ENCODE measurements around the gene CENPB.

DNA sequence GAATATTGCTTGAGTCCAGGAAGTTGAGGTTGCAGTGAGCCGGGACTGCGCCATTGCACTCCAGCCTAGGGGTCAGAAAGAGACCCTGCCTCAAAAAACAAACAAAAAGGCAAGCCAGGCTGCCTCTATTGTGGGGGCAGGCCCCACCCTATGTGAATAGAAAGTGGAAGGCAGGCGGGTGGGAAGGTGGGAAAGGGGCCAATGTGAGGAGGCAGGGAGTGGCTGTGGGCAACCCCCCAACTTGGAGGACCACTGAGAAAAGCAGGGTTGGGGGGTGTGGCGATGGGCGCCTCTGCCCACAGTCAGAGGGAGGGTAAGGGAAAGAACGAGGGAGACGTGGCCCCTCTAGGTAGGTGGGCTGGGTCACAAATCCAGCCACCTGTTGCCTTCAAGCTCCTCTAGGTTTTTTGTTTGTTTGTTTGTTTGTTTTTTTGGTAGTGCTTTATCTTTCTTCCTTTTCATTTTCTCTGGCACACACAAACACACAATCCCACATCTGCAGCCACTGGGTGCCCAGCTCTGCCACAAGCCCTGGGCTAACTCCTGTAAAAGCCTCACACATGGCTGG is 28.5 kb upstream of the CENPB start:
- TF ChIP-seq JUND (IDR thresholded peaks at IDR 0.05) (no peak), CTCF (IDR thresholded peaks at IDR 0.05; ENCODE audit: low read depth, low read length, missing input control) (no peak), FOXA1 (IDR thresholded peaks at IDR 0.05) (no peak), SP1 (IDR thresholded peaks at IDR 0.05) (no peak), RAD21 (IDR thresholded peaks at IDR 0.05) (no peak), HNF4A (conservative IDR thresholded peaks at IDR 0.05) (no peak), YY1 (IDR thresholded peaks at IDR 0.05) (no peak), FOXA2 (IDR thresholded peaks at IDR 0.05) (no peak), EGR1 (IDR thresholded peaks at IDR 0.05; ENCODE audit: low read depth in 2 of 2) (no peak), GABPA (IDR thresholded peaks at IDR 0.05 in 1 of 2, conservative IDR thresholded peaks at IDR 0.05 in 1 of 2) (no peak), HNF4G (IDR thresholded peaks at IDR 0.05) (no peak)
- TF ChIP-seq, protein P1, sequence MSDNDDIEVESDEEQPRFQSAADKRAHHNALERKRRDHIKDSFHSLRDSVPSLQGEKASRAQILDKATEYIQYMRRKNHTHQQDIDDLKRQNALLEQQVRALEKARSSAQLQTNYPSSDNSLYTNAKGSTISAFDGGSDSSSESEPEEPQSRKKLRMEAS (IDR thresholded peaks at IDR 0.05): no peak
- TF ChIP-seq, protein P2, sequence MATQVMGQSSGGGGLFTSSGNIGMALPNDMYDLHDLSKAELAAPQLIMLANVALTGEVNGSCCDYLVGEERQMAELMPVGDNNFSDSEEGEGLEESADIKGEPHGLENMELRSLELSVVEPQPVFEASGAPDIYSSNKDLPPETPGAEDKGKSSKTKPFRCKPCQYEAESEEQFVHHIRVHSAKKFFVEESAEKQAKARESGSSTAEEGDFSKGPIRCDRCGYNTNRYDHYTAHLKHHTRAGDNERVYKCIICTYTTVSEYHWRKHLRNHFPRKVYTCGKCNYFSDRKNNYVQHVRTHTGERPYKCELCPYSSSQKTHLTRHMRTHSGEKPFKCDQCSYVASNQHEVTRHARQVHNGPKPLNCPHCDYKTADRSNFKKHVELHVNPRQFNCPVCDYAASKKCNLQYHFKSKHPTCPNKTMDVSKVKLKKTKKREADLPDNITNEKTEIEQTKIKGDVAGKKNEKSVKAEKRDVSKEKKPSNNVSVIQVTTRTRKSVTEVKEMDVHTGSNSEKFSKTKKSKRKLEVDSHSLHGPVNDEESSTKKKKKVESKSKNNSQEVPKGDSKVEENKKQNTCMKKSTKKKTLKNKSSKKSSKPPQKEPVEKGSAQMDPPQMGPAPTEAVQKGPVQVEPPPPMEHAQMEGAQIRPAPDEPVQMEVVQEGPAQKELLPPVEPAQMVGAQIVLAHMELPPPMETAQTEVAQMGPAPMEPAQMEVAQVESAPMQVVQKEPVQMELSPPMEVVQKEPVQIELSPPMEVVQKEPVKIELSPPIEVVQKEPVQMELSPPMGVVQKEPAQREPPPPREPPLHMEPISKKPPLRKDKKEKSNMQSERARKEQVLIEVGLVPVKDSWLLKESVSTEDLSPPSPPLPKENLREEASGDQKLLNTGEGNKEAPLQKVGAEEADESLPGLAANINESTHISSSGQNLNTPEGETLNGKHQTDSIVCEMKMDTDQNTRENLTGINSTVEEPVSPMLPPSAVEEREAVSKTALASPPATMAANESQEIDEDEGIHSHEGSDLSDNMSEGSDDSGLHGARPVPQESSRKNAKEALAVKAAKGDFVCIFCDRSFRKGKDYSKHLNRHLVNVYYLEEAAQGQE (IDR thresholded peaks at IDR 0.05): no peak
- TF ChIP-seq, protein P3, sequence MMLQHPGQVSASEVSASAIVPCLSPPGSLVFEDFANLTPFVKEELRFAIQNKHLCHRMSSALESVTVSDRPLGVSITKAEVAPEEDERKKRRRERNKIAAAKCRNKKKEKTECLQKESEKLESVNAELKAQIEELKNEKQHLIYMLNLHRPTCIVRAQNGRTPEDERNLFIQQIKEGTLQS (IDR thresholded peaks at IDR 0.05): no peak

All from liver (tissue), 3 donors.